Bronchial epithelial cell (primary cell): ENCODE data around the gene JAM3. TPM values are rescaled to one million over a fixed set of nuclear protein-coding genes. Genes with fewer than 3 reads are reported as not detected.

ENCODE experiments used
- DNase-seq: peaks from one replicate; pipeline ENCODE4 v3.0.0-alpha.2; 2010; ENCODE audit warnings: low read depth
- FAIRE-seq: peaks from 2 replicates; lab custom pipeline; 2011; peaks lifted over from hg19 to GRCh38; lab: Jason Lieb, UNC
- H3K27me3 ChIP-seq: 2 replicates; pipeline ENCODE4 v1.5.1; 2011; ENCODE audit warnings: low read length; ENCODE audit not compliant: control insufficient read depth, insufficient read depth
- H3K36me3 ChIP-seq: 2 replicates; pipeline ENCODE4 v1.5.1; 2011; ENCODE audit warnings: low read length; ENCODE audit not compliant: control insufficient read depth, insufficient read depth
- H3K4me3 ChIP-seq: 2 replicates; pipeline ENCODE4 v1.5.1; 2011; ENCODE audit warnings: mild to moderate bottlenecking, low read depth, low read length, control low read depth
- total RNA-seq: library from RNA; depleted of rRNA; stranded (reverse); fragments of >200 nt; gene quantifications from 2 replicates; pipeline ENCODE4 v1.2.1, GENCODE V29; 2014
- TF ChIP-seq, protein P1 (sequence below): IDR thresholded peaks from 2 replicates; pipeline ENCODE4 v1.5.1; 2011; ENCODE audit warnings: mild to moderate bottlenecking, moderate library complexity, low read length, control low read depth, inconsistent platforms; ENCODE audit not compliant: insufficient read depth, severe bottlenecking

JAM3 gene
- total RNA-seq, 1 donor from 2014 or later = 1.6 TPM

DNA sequence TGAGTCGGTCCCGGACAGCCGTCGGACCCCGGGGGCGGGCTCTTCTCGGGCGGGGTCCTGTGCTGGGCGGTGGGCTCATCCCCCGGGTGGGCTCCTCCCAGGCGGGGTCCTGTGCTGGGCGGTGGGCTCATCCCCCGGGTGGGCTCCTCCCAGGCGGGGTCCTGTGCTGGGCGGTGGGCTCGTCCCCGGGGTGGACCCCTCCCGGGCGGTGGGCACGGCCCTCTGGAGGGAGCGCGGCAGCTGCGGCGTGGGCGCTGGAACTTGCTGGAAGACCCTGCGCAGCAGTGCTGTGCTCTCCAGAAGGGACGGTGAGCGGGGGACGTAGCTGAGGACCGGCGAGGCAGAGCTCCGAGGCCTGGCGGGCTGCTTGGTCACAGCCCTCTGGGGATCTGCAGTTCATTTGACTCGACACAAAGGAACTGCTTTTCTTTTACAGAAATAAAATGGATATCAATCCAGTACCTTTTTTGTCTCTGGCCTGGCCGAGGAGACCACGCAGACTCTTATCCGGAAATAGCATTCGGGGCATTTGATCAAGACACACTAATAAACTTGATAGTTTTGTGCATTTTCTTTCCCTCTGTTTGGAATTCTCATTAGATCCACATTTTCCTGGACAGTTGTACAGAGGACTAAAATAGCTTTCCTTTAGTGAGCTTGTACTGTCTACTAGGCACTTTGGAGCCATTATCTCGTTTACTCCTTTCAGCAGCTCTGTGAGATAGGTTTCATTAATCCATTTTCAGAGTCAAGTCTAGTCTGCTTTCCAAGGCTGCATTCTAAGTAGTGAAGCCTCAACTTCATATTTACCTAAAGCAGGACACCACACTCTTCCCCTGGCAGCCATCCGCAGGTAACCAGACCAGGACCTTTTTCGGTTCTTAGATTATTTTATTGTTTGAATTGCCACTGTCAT, 812 bp downstream of the JAM3 start:
- no peak overlapping the region for H3K4me3 ChIP-seq

DNA sequence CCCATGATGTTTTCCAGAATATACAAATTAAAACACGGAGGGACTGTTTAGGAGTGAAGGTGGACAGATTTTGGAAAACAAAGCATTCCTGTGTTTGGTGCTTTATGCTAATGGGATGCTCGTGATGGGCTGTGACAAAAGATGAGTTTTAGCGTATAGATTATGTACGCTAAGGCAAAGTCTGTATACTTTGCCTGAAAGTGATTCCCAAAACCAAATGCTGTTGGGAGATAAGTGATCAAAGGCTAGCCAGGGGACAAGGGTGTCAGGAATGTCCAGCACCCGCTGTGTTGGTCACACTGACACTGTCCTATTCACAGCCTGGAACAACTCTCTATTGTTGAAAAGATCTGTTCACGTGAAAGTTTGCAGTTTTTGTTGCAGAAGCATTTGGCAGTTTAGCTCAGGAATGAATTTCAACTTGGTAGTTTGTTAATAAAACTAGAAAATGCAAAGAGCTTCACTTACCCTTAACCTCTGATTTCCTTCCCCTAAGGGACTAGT, 1.5 kb downstream of the JAM3 start:
- peaks cover 15% of the 10 kb centered on the region for H3K27me3 ChIP-seq
- FAIRE-seq (no peak), DNase-seq (no peak)
- H3K36me3 ChIP-seq = no peaks in the 10 kb centered on the region
- TF ChIP-seq, protein P1, sequence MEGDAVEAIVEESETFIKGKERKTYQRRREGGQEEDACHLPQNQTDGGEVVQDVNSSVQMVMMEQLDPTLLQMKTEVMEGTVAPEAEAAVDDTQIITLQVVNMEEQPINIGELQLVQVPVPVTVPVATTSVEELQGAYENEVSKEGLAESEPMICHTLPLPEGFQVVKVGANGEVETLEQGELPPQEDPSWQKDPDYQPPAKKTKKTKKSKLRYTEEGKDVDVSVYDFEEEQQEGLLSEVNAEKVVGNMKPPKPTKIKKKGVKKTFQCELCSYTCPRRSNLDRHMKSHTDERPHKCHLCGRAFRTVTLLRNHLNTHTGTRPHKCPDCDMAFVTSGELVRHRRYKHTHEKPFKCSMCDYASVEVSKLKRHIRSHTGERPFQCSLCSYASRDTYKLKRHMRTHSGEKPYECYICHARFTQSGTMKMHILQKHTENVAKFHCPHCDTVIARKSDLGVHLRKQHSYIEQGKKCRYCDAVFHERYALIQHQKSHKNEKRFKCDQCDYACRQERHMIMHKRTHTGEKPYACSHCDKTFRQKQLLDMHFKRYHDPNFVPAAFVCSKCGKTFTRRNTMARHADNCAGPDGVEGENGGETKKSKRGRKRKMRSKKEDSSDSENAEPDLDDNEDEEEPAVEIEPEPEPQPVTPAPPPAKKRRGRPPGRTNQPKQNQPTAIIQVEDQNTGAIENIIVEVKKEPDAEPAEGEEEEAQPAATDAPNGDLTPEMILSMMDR = no peak
- no peak overlapping the region for H3K4me3 ChIP-seq

More for the DNA sequence above, 812 bp downstream of the JAM3 start:
- no peaks in the 10 kb centered on the region for H3K36me3 ChIP-seq
- H3K27me3 ChIP-seq = peaks cover 15% of the 10 kb centered on the region
- FAIRE-seq (no peak), DNase-seq (no peak)
- TF ChIP-seq, protein P1 = no peak

DNA sequence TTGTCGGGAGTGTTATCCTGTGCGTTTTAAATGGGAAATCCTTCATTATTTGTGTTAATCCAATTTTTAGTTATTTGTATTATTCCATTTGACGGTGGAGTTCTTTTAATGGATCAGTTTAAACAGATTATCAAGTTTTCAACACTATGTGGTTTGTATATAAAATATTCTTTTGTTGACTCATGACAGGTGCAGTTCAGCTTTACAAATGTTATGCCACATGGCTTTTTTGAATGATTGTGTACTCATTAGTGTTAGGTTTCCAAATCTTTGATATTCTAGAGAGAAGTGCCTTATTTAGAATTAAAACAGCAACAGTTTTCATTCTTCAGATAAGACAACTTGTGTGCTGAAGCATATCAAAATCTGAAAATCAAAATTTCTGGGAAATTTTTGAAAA, 2.4 kb downstream of the JAM3 start:
- DNase-seq (no peak), FAIRE-seq (no peak)
- H3K27me3 ChIP-seq = peaks cover 15% of the 10 kb centered on the region

GRCh38 chr11:134071766-134072402, 3.0 kb downstream of the JAM3 start:
- Histone ChIP-seq H3K27me3 (peaks cover 15% of the 10 kb centered on the region), H3K4me3 (no peak overlapping the region), H3K36me3 (no peaks in the 10 kb centered on the region)
- no peak for FAIRE-seq
- no peak for DNase-seq
- TF ChIP-seq, protein P1 = no peak

More for the DNA sequence above, 2.4 kb downstream of the JAM3 start:
- TF ChIP-seq, protein P1 = no peak
- no peak overlapping the region for H3K4me3 ChIP-seq
- no peaks in the 10 kb centered on the region for H3K36me3 ChIP-seq

DNA sequence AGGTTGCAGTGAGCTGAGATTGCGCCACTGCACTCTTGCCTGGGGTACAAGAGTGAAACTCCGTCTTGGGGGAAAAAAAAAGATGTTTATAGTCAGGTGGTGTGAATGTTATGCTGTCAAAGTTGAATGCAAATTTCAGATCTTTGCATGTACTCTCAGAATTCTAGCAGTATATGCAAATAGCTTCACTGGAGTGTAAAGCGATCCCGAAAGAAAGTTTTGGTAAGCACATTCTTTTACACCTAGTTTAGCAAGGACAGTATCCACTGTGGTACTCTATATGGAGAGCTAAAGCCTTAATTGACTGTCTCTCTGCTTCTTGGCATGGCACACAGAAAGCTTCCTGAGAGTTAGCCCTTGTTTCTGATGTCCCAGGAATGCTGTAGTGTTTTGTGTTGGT, 4.0 kb downstream of the JAM3 start:
- Histone ChIP-seq H3K27me3 (peaks cover 15% of the 10 kb centered on the region), H3K4me3 (no peak overlapping the region), H3K36me3 (no peaks in the 10 kb centered on the region)
- FAIRE-seq = no peak
- DNase-seq = no peak
- TF ChIP-seq, protein P1 = no peak
